ENCODE measurements around the gene SAMHD1. TPM values are rescaled to one million over a fixed set of nuclear protein-coding genes. Genes with fewer than 3 reads are reported as not detected.

SAMHD1 gene
- total and polyA plus RNA-seq, 2 of the 13 experiments (the other 11 are each of a cell fraction or from before 2014, with no cell fraction given) = 16.9 to 43.5 TPM

- TF ChIP-seq ZNF530 (CRISPR knock-in tag; IDR thresholded peaks at IDR 0.05; ENCODE audit: low read depth) (no peak), ZIK1 (CRISPR knock-in tag; IDR thresholded peaks at IDR 0.05; ENCODE audit: borderline replicate concordance, low read depth) (peak; percentile 80), DPF2 (CRISPR knock-in tag; IDR thresholded peaks at IDR 0.05; ENCODE audit: borderline replicate concordance, low read depth) (peak; percentile 22; the same call in 1 of the 2 replicates), TBX2 (CRISPR knock-in tag; IDR thresholded peaks at IDR 0.05; ENCODE audit: borderline replicate concordance) (peak; percentile 37; the same call in 1 of the 2 replicates), ZNF280B (CRISPR knock-in tag; IDR thresholded peaks at IDR 0.05; ENCODE audit: borderline replicate concordance) (peak; percentile 73; the same call in 1 of the 2 replicates), HDAC2 (CRISPR knock-in tag; IDR thresholded peaks at IDR 0.05) (peak; percentile 86; the same call in 1 of the 2 replicates), HNRNPLL (IDR thresholded peaks at IDR 0.05; ENCODE audit: low read depth, low read length, poor library complexity, severe bottlenecking) (peak; percentile 62), FOXC1 (CRISPR knock-in tag; IDR thresholded peaks at IDR 0.05; ENCODE audit: borderline replicate concordance) (0 out of 2 replicates have a peak, but pooled peaks have one; percentile 31), ZSCAN12 (CRISPR knock-in tag; IDR thresholded peaks at IDR 0.05) (no peak), ARNTL (CRISPR knock-in tag; IDR thresholded peaks at IDR 0.05) (no peak), ZNF768 (CRISPR knock-in tag; IDR thresholded peaks at IDR 0.05) (peak; percentile 59; the same call in 1 of the 2 replicates), RFX1 (IDR thresholded peaks at IDR 0.05) (no peak), POLR2A (IDR thresholded peaks at IDR 0.05; ENCODE audit: insufficient read depth in 1 of 2, low read depth in 2 of 2, low read length in 2 of 2) (peak; percentile 37 to 59; a peak in 2 of 4 replicates), PITX1 (CRISPR knock-in tag; IDR thresholded peaks at IDR 0.05) (peak; percentile 54; the same call in 1 of the 2 replicates), ZMYM3 (CRISPR knock-in tag; IDR thresholded peaks at IDR 0.05) (peak; percentile 90), SP5 (CRISPR knock-in tag; IDR thresholded peaks at IDR 0.05; ENCODE audit: borderline replicate concordance, low read depth) (0 out of 2 replicates have a peak, but pooled peaks have one; percentile 42)
- TF ChIP-seq, protein P1, sequence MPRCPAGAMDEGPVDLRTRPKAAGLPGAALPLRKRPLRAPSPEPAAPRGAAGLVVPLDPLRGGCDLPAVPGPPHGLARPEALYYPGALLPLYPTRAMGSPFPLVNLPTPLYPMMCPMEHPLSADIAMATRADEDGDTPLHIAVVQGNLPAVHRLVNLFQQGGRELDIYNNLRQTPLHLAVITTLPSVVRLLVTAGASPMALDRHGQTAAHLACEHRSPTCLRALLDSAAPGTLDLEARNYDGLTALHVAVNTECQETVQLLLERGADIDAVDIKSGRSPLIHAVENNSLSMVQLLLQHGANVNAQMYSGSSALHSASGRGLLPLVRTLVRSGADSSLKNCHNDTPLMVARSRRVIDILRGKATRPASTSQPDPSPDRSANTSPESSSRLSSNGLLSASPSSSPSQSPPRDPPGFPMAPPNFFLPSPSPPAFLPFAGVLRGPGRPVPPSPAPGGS (CRISPR knock-in tag; IDR thresholded peaks at IDR 0.05) = no peak
- TF ChIP-seq, protein P2, sequence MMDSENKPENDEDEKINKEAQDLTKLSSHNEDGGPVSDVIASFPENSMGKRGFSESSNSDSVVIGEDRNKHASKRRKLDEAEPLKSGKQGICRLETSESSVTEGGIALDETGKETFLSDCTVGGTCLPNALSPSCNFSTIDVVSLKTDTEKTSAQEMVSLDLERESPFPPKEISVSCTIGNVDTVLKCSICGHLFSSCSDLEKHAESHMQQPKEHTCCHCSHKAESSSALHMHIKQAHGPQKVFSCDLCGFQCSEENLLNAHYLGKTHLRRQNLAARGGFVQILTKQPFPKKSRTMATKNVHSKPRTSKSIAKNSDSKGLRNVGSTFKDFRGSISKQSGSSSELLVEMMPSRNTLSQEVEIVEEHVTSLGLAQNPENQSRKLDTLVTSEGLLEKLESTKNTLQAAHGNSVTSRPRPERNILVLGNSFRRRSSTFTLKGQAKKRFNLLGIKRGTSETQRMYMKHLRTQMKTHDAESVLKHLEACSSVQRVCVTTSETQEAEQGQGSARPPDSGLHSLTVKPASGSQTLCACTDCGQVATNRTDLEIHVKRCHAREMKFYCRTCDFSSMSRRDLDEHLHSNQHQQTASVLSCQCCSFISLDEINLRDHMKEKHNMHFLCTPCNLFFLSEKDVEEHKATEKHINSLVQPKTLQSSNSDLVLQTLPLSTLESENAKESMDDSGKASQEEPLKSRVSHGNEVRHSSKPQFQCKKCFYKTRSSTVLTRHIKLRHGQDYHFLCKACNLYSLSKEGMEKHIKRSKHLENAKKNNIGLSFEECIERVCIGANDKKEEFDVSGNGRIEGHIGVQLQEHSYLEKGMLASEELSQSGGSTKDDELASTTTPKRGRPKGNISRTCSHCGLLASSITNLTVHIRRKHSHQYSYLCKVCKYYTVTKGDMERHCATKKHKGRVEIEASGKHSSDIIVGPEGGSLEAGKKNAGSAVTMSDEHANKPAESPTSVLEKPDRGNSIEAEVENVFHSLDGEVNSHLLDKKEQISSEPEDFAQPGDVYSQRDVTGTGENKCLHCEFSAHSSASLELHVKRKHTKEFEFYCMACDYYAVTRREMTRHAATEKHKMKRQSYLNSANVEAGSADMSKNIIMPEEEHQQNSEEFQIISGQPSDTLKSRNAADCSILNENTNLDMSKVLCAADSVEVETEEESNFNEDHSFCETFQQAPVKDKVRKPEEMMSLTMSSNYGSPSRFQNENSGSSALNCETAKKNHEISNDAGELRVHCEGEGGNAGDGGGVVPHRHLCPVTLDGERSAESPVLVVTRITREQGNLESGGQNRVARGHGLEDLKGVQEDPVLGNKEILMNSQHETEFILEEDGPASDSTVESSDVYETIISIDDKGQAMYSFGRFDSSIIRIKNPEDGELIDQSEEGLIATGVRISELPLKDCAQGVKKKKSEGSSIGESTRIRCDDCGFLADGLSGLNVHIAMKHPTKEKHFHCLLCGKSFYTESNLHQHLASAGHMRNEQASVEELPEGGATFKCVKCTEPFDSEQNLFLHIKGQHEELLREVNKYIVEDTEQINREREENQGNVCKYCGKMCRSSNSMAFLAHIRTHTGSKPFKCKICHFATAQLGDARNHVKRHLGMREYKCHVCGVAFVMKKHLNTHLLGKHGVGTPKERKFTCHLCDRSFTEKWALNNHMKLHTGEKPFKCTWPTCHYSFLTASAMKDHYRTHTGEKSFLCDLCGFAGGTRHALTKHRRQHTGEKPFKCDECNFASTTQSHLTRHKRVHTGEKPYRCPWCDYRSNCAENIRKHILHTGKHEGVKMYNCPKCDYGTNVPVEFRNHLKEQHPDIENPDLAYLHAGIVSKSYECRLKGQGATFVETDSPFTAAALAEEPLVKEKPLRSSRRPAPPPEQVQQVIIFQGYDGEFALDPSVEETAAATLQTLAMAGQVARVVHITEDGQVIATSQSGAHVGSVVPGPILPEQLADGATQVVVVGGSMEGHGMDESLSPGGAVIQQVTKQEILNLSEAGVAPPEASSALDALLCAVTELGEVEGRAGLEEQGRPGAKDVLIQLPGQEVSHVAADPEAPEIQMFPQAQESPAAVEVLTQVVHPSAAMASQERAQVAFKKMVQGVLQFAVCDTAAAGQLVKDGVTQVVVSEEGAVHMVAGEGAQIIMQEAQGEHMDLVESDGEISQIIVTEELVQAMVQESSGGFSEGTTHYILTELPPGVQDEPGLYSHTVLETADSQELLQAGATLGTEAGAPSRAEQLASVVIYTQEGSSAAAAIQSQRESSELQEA (CRISPR knock-in tag; IDR thresholded peaks at IDR 0.05; ENCODE audit: not compliant biosample characterization) = peak; percentile 44
Measured at GRCh38 chr20:36875702-36876472, 75.6 kb downstream of the SAMHD1 start, which contains the start of gene TLDC2 (continued).
